Measurements from ENCODE around the gene MRM1. TPM values are rescaled to one million over a fixed set of nuclear protein-coding genes. Genes with fewer than 3 reads are reported as not detected.
A peak's percentile ranks its signal among the peaks of the same experiment; 100 is the strongest.

Gene MRM1
- total RNA-seq, 1 donor from 2014 or later: 8.7 TPM

- peaks cover 38% of the 10 kb centered on the region for H3K4me1 ChIP-seq
- no peak for DNase-seq
- peak overlapping the region; percentile 79 for H3K27ac ChIP-seq (replicated peaks)
- TF ChIP-seq CTCF (IDR thresholded peaks at IDR 0.05; ENCODE audit: borderline replicate concordance): no peak
- intact Hi-C loops (cut with micrococcal nuclease): no loop called here
- H3K4me3 ChIP-seq: peak overlapping the region; percentile 96
- no peaks in the 10 kb centered on the region for H3K9me3 ChIP-seq (replicated peaks)
- H3K27me3 ChIP-seq (ENCODE audit: low read depth): no peaks in the 10 kb centered on the region
- peaks cover 24% of the 10 kb centered on the region for H3K36me3 ChIP-seq
These were observed 9.1 kb upstream of the MRM1 start for GRCh38 chr17:36592316-36592715.

- no peak for DNase-seq
- intact Hi-C loops (cut with micrococcal nuclease): no loop called here
- H3K4me3 ChIP-seq: peak overlapping the region; percentile 96
- no peaks in the 10 kb centered on the region for H3K27me3 ChIP-seq (ENCODE audit: low read depth)
- no peak for TF ChIP-seq CTCF (IDR thresholded peaks at IDR 0.05; ENCODE audit: borderline replicate concordance)
- no peaks in the 10 kb centered on the region for H3K9me3 ChIP-seq (replicated peaks)
- H3K27ac ChIP-seq (replicated peaks): no peak overlapping the region
- peaks cover 19% of the 10 kb centered on the region for H3K36me3 ChIP-seq
- peaks cover 38% of the 10 kb centered on the region for H3K4me1 ChIP-seq
These were observed 8.6 kb upstream of the MRM1 start for GRCh38 chr17:36592716-36593321.

- Histone ChIP-seq H3K27me3 (ENCODE audit: low read depth) (no peaks in the 10 kb centered on the region), H3K4me3 (no peak overlapping the region), H3K27ac (replicated peaks) (no peak overlapping the region), H3K36me3 (peaks cover 10% of the 10 kb centered on the region), H3K4me1 (peaks cover 38% of the 10 kb centered on the region), H3K9me3 (replicated peaks) (no peaks in the 10 kb centered on the region)
- DNase-seq: no peak
- TF ChIP-seq CTCF (IDR thresholded peaks at IDR 0.05; ENCODE audit: borderline replicate concordance): no peak
- intact Hi-C loops (cut with micrococcal nuclease): no loop called here
These were observed 7.6 kb upstream of the MRM1 start for GRCh38 chr17:36593656-36594316.

- intact Hi-C loops (cut with micrococcal nuclease): no loop called here
- DNase-seq: no peak
- peaks cover 2% of the 10 kb centered on the region for H3K36me3 ChIP-seq
These were observed 6.6 kb upstream of the MRM1 start for GRCh38 chr17:36594626-36595401.

More at GRCh38 chr17:36594626-36595401, 6.6 kb upstream of the MRM1 start:
- no peak overlapping the region for H3K4me3 ChIP-seq
- TF ChIP-seq CTCF (IDR thresholded peaks at IDR 0.05; ENCODE audit: borderline replicate concordance): no peak
- H3K27ac ChIP-seq (replicated peaks): no peak overlapping the region
- no peaks in the 10 kb centered on the region for H3K27me3 ChIP-seq (ENCODE audit: low read depth)
- H3K9me3 ChIP-seq (replicated peaks): no peaks in the 10 kb centered on the region
- peaks cover 38% of the 10 kb centered on the region for H3K4me1 ChIP-seq
